ENCODE data around the gene ACOX2. TPM values are rescaled to one million over a fixed set of nuclear protein-coding genes. Genes with fewer than 3 reads are reported as not detected.

Gene ACOX2
- total RNA-seq, 3 donors from 2014 or later (not counting 1 experiment from before 2014, with no cell fraction given), result not detected

DNA sequence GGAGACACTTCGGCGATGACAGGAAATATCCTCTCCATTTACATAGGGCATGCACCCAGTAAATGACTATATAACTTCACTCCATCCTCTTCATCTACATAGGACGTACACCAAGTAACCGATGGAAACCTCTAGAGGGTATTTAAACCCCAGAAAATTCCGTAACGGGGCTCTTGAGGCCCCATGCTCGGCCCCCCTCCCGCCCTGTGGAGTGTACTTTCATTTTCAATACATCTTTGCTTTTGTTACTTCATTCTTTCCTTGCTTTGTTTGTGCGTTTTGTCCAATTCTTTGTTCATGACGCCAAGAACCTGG is 47.7 kb upstream of the ACOX2 start:
- peaks cover 22 to 25% of the 10 kb centered on the region in 2 donors for H3K4me1 Mint-ChIP-seq
- H3K27ac Mint-ChIP-seq, result peak overlapping the region in 1 of 2 donors; percentile 83
- no peak overlapping the region for H3K27ac ChIP-seq (ENCODE audit: low read length)
- 37% methylated on average over 10 of the region's 10 CpGs for WGBS (ENCODE audit: insufficient coverage)
- H3K9me3 ChIP-seq (ENCODE audit: control insufficient read depth, insufficient read depth, low read length), result no peaks in the 10 kb centered on the region
- ATAC-seq, result peak in 2 of 3 donors; percentile 25 to 32
- H3K4me3 Mint-ChIP-seq, result peak overlapping the region; percentile 94
- peaks cover 42 to 47% of the 10 kb centered on the region in 2 donors for H3K27me3 Mint-ChIP-seq (ENCODE audit: low read depth in 2 of 2)
- H3K4me1 ChIP-seq (ENCODE audit: control insufficient read depth, insufficient read depth, low read length), result peaks cover 11% of the 10 kb centered on the region
- H3K36me3 ChIP-seq (ENCODE audit: control insufficient read depth, insufficient read depth, low read length), result no peaks in the 10 kb centered on the region
- H3K4me3 ChIP-seq (ENCODE audit: low read length), result peak overlapping the region; percentile 54
- no peaks in the 10 kb centered on the region for H3K9me3 Mint-ChIP-seq
- H3K27me3 ChIP-seq (ENCODE audit: control insufficient read depth, insufficient read depth, low read length), result peaks cover 20% of the 10 kb centered on the region
- H3K36me3 Mint-ChIP-seq, result no peaks in the 10 kb centered on the region
- peak in 1 of 2 donors; percentile 6 for DNase-seq
- TF ChIP-seq, protein P1, sequence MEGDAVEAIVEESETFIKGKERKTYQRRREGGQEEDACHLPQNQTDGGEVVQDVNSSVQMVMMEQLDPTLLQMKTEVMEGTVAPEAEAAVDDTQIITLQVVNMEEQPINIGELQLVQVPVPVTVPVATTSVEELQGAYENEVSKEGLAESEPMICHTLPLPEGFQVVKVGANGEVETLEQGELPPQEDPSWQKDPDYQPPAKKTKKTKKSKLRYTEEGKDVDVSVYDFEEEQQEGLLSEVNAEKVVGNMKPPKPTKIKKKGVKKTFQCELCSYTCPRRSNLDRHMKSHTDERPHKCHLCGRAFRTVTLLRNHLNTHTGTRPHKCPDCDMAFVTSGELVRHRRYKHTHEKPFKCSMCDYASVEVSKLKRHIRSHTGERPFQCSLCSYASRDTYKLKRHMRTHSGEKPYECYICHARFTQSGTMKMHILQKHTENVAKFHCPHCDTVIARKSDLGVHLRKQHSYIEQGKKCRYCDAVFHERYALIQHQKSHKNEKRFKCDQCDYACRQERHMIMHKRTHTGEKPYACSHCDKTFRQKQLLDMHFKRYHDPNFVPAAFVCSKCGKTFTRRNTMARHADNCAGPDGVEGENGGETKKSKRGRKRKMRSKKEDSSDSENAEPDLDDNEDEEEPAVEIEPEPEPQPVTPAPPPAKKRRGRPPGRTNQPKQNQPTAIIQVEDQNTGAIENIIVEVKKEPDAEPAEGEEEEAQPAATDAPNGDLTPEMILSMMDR (IDR thresholded peaks at IDR 0.05), result no peak
- intact Hi-C loops (cut with micrococcal nuclease), result no loop called here

- TF ChIP-seq, protein P1 (IDR thresholded peaks at IDR 0.05), result no peak
- Mint-ChIP-seq H3K4me3 (no peak overlapping the region), H3K9me3 (no peaks in the 10 kb centered on the region), H3K4me1 (peaks cover 22 to 25% of the 10 kb centered on the region in 2 donors), H3K36me3 (no peaks in the 10 kb centered on the region), H3K27me3 (ENCODE audit: low read depth in 2 of 2) (peaks cover 32 to 35% of the 10 kb centered on the region in 2 donors), H3K27ac (no peak overlapping the region)
- no peaks in the 10 kb centered on the region for H3K36me3 ChIP-seq (ENCODE audit: control insufficient read depth, insufficient read depth, low read length)
- no peak overlapping the region for H3K27ac ChIP-seq (ENCODE audit: low read length)
- no peak for DNase-seq
- peaks cover 11% of the 10 kb centered on the region for H3K4me1 ChIP-seq (ENCODE audit: control insufficient read depth, insufficient read depth, low read length)
- intact Hi-C loops (cut with micrococcal nuclease), result no loop called here
- 55% methylated on average over 11 of the region's 11 CpGs for WGBS (ENCODE audit: insufficient coverage)
- peaks cover 10% of the 10 kb centered on the region for H3K27me3 ChIP-seq (ENCODE audit: control insufficient read depth, insufficient read depth, low read length)
- no peaks in the 10 kb centered on the region for H3K9me3 ChIP-seq (ENCODE audit: control insufficient read depth, insufficient read depth, low read length)
- H3K4me3 ChIP-seq (ENCODE audit: low read length), result no peak overlapping the region
- no peak for ATAC-seq
Observed at GRCh38 chr3:58581328-58582091, 44.5 kb upstream of the ACOX2 start.

GRCh38 chr3:58580826-58581327 is 43.9 kb upstream of the ACOX2 start:
- no peak for ATAC-seq
- Mint-ChIP-seq H3K4me3 (no peak overlapping the region), H3K9me3 (no peaks in the 10 kb centered on the region), H3K27ac (no peak overlapping the region), H3K27me3 (ENCODE audit: low read depth in 2 of 2) (peaks cover 26 to 28% of the 10 kb centered on the region in 2 donors), H3K36me3 (no peaks in the 10 kb centered on the region), H3K4me1 (peaks cover 16 to 18% of the 10 kb centered on the region in 2 donors)
- intact Hi-C loops (cut with micrococcal nuclease), result no loop called here
- 69% methylated on average over 3 of the region's 4 CpGs for WGBS (ENCODE audit: insufficient coverage)
- H3K36me3 ChIP-seq (ENCODE audit: control insufficient read depth, insufficient read depth, low read length), result no peaks in the 10 kb centered on the region
- DNase-seq, result no peak
- H3K27ac ChIP-seq (ENCODE audit: low read length), result no peak overlapping the region
- H3K4me1 ChIP-seq (ENCODE audit: control insufficient read depth, insufficient read depth, low read length), result peaks cover 7% of the 10 kb centered on the region
- peaks cover 10% of the 10 kb centered on the region for H3K27me3 ChIP-seq (ENCODE audit: control insufficient read depth, insufficient read depth, low read length)
- TF ChIP-seq, protein P1 (IDR thresholded peaks at IDR 0.05), result no peak
- no peaks in the 10 kb centered on the region for H3K9me3 ChIP-seq (ENCODE audit: control insufficient read depth, insufficient read depth, low read length)
- H3K4me3 ChIP-seq (ENCODE audit: low read length), result no peak overlapping the region

Measured in natural killer cell (primary cell).